PC-9 (cell line): Measurements from ENCODE around the gene ZNF717.

Source experiments
- EZH2 ChIP-seq: fragments of 200-600 bp; sonication (generic); IDR thresholded peaks from 2 replicates; pipeline ENCODE4 v1.8.0; 2017; ENCODE audit warnings: antibody characterized with exemption, low read depth
- TF ChIP-seq, protein P1 (sequence below): fragments of 200-600 bp; sonication (generic); conservative IDR thresholded peaks from 2 replicates; pipeline ENCODE4 v1.6.1; 2017; ENCODE audit warnings: mixed run types, antibody characterized with exemption, mild to moderate bottlenecking, moderate library complexity

DNA sequence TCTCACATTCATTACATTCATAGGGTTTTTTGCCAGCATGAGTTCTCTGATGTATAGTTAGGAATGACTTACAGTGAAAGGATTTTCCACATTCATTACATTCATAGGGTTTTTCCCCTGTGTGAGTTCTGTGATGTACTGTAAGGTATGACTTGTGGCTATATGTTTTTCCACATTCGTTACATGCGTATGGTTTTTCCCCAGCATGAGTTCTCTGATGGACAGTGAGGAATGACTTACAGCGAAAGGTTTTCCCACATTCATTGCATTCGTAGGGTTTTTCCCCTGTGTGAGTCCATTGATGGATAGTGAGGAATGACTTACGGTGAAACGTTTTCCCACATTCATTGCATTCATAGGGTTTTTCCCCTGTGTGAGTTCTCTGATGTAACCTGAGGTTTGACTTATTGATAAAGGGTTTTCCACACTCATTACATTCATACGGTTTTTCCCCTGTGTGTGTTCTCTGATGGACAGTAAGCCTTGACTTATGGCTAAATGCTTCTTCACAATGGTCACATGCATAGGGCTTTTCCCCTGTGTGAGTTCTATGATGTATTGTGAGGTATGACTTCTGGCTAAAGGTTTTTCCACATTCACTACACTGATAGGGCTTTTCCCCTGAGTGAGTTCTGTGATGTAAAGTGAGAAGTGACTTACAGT is 47.4 kb downstream of the ZNF717 start:
- TF ChIP-seq, protein P1, sequence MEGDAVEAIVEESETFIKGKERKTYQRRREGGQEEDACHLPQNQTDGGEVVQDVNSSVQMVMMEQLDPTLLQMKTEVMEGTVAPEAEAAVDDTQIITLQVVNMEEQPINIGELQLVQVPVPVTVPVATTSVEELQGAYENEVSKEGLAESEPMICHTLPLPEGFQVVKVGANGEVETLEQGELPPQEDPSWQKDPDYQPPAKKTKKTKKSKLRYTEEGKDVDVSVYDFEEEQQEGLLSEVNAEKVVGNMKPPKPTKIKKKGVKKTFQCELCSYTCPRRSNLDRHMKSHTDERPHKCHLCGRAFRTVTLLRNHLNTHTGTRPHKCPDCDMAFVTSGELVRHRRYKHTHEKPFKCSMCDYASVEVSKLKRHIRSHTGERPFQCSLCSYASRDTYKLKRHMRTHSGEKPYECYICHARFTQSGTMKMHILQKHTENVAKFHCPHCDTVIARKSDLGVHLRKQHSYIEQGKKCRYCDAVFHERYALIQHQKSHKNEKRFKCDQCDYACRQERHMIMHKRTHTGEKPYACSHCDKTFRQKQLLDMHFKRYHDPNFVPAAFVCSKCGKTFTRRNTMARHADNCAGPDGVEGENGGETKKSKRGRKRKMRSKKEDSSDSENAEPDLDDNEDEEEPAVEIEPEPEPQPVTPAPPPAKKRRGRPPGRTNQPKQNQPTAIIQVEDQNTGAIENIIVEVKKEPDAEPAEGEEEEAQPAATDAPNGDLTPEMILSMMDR, result no peak
- no peak for TF ChIP-seq EZH2
